Vagina (tissue), 2 donors: Measurements from ENCODE around the gene LCE6A.

Experiments
- CTCF ChIP-seq, 3 experiments: fragments of 450-650 bp in 2 of 3; fragments of 200-600 bp in 1 of 3; sonication (generic) in 1 of 3; IDR thresholded peaks; one replicate each; pipeline ENCODE4 v1.5.1; 2017 to 2019; ENCODE audit warnings: antibody characterized with exemption in 3 of 3, mild to moderate bottlenecking in 2 of 3, moderate library complexity in 2 of 3
- POLR2A ChIP-seq, 2 donors: fragments of 450-650 bp; IDR thresholded peaks; one replicate each; pipeline ENCODE4 v1.6.1; 2017; ENCODE audit warnings: antibody characterized with exemption in 2 of 2, mild to moderate bottlenecking in 2 of 2, moderate library complexity in 2 of 2
- POLR2AphosphoS5 ChIP-seq, 2 donors: sonication (generic); formaldehyde crosslinking; IDR thresholded peaks; one replicate each; pipeline ENCODE4 v1.9.0; 2017; ENCODE audit warnings: antibody characterized with exemption in 2 of 2, mild to moderate bottlenecking in 2 of 2, low read depth in 1 of 2; ENCODE audit not compliant: insufficient read depth in 1 of 2

GRCh38 chr1:152796421-152796820 lies 46.2 kb upstream of the LCE6A start, which contains the start of gene LCE1D:
- TF ChIP-seq CTCF (IDR thresholded peaks at IDR 0.05) (no peak), POLR2A (IDR thresholded peaks at IDR 0.05) (no peak), POLR2AphosphoS5 (IDR thresholded peaks at IDR 0.05; ENCODE audit: insufficient read depth in 1 of 2, low read depth in 1 of 2) (no peak)
